SW 1271 (cell line): ENCODE results near the gene ZNF385C.
"Not testable (repeated sequence)": the region's sequence is repeated elsewhere in the genome, so short reads cannot be mapped to it uniquely, and the experiment has no call there.

Source experiments
- DNase-seq, 2 experiments: peaks; one replicate each; lab custom pipeline; 2025; lab: John Stamatoyannopoulos, UW

ZNF385C gene

GRCh38 chr17:42019509-42020404 lies 78.5 kb downstream of the ZNF385C start, which contains the start of gene NKIRAS2:
Gene NKIRAS2, plus strand, starts transcription at chr17:42020090. Its CDS starts 1,488 bp downstream, at chr17:42021578.
- DNase-seq, result peak; percentile 68 to 88

DNA sequence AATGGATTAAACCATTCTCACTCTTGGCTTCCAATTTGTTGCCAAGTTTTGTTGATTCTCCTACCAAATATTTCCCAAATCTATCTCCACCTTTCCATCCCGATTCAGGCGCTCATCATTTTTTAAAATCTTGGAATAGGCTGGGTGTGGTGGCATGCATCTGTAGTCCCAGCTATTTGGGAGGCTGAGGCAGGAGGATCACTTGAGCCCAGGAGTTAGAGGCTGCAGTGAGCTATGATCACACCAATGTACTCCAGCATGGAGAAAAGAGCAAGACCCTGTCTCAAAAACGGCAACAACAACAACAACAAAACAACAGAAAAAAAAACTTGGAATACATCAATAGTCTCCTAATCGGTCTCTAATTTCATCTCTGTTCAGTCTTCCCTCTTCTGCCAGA lies 79.3 kb downstream of the ZNF385C start:
- DNase-seq, result no peak

GRCh38 chr17:42018339-42018738 lies 79.9 kb downstream of the ZNF385C start:
- no peak for DNase-seq

DNA sequence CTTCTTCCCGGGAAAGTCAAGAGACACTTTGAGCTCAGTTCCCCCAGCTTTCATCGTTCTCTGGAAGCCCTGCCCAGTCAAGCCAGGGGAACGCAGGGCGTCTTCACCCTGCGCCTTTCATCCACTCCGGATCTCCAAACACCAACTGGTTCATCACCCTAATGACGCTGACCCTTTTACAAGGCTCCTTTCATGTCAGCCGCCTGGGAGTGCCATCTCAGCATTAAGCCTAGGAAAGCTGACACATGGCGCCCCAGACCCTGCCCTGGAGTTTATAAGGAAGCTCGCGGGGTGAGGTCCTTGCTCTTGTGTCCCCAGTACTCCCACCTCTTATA lies 80.4 kb downstream of the ZNF385C start:
- no peak for DNase-seq

- DNase-seq, result peak; percentile 83 to 90
Measured at GRCh38 chr17:42016941-42017865, 81.1 kb downstream of the ZNF385C start, which contains the start of gene DNAJC7. Gene DNAJC7, minus strand, starts transcription at chr17:42017439. Its CDS starts 23 bp downstream, at chr17:42017416.

DNA sequence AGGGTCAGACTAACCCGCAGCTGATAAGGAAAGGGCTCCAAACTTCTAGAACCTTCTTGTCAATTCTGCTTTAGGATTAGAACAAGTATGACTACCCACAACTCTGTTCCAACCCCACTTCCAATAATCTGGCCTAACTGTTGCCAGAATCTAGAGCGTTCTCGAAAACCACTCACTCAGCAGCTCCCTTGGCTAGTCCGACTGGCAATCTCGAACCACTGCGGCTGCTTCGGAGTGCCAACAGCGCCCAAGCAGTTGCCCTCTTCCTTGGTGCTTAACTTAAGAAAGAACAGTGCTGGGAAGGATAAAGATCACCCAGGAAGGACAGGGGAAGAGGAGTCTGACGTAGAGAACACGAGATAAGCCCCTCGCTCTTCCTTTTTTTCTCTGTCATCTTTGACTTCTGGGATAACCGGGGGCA lies 81.9 kb downstream of the ZNF385C start:
- no peak for DNase-seq

DNA sequence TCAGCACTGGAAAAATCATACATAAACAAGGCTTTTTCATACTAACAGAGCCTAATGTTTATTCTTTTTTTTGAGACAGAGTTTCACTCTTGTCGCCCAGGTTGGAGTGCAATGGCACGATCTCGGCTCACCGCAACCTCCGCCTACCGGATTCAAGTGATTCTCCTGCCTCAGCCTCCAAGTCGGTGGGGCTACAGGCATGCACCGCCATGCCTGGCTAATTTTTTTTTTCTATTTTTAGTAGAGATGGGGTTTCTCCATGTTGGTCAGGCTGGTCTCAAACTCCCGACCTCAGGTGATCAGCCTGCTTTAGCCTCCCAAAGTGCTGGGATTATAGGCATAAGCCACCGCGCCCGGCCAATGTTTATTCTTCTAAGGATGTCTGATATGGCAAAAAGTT lies 84.5 kb downstream of the ZNF385C start:
- DNase-seq, result not testable (repeated sequence)

DNA sequence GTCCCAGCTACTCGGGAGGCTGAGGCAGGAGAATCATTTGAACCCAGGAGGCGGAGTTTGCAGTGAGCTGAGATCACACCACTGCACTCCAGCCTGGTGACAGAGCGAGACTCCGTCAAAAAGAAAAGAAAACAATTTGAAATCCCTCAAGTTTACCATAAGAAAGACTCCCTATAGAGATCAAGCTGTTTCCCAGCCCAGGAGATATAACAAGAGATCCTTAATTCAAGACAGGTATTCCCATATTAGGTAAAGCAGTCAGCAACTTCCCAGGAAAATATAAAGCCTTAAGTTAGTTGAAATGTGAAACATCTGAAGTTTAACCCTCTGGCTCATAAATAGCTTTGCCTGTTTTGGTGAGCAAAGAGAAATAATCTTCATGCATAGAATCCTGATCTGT lies 85.9 kb downstream of the ZNF385C start:
- not testable (repeated sequence) for DNase-seq

- DNase-seq, result peak; percentile 23 to 38
Measured at GRCh38 chr17:42010898-42011516, 87.3 kb downstream of the ZNF385C start.

DNA sequence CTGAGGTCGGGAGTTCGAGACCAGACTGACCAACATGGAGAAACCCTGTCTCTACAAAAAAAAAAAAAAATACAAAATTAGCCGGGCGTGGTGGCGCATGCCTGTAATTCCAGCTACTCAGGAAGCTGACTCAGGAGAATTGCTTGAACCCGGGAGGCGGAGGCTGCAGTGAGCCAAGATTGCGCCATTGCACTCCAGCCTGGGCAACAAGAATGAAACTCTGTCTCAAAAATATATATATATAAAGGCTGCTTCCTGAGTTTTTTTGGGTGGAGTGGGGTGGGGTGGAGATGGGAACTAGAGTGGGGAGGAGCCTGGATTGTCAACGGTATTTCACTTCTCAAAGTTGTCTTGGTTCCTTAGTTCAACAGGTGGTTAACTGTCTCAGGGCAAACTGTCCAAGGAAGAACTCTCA lies 88.0 kb downstream of the ZNF385C start:
- peak; percentile 12 to 50 for DNase-seq

DNA sequence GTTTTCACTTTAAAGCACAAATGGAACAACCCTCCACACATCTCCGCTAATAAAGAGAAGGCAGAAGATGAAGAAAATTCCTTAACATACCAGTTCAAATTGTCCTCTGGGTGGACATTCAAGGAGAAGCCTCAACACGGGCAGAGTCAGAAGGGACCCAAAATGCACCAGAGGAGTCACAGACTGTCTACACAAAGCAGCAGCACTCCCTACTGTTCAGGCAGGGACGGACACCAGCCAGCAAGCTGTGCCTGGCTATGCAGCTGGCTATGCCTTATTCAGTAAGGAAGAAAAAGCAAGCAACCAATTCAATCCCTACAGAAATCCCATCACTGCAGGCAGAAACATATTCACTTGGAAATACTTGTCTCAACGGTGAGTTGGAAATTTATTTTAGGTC lies 89.1 kb downstream of the ZNF385C start:
- no peak for DNase-seq

GRCh38 chr17:42005166-42005565 lies 93.1 kb downstream of the ZNF385C start:
- DNase-seq, result no peak

DNA sequence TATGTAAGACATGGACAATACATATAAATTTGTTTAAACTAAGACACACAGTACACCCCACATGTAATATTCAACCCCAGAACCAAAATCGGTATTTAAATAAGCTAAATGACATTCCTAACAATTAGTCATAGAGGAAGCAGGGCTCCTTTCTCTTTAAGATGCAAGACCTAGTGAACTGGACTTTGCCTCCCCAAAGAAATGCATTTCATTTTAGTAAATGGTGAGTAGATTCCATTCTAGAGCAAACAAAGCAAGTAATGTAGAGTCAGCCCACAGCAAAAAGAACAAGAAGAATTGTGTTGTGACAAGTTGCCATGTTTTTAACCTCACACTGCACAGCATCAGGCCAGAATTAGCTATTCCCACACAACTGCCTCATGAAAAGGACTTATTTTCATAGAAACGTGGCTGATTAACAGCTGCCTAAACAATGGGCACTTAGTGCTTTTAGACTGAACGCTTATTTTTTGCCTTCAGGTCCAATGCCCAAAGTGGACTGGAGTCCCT lies 95.4 kb downstream of the ZNF385C start:
- no peak for DNase-seq

DNA sequence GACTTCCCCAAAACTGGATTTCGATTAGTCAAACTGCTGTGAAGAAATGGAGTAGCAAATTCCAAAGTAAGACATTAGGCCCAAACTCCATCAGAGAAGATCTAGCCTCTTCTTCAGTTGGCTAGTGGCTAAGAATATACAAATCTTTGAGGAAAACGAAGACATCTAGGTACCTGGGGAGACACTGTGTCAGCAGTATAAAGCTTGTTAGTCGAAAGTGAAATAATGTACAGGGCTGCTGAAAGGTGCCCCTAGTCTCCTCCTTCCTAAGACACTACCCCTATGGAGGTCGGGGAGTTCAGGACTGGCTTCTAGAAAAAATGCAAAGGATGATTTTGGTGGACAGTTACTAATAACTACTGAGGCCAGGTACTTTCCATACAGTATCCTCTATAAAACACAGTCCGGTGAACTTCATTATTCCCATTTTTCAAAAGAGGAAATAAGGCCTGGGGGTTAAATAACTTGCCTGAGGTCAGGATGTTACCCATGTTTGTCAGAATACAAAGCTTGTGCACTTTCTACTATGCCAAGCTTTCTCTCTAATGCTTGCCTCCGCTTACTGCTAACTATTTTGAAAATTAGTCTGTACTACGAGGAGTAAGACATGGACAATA lies 96.0 kb downstream of the ZNF385C start:
- DNase-seq, result no peak

DNA sequence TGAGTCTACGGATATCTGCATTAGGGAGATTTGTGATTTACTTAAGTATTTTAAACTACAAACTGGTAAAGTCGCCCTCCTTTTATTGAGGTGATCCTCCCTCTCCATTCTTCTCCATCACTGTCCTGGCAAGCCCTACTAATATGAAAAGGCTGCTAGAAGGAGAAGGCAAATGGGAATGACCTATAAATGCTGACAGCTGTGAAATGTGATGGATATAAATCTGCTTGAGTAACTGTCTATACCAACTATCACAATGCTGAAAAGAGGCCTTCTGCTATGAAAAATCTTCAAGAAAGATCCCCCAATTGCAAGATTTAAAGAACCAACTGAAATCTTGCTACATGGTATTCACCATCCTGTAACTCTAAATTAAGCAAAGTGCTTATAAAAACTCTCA lies 96.5 kb downstream of the ZNF385C start:
- no peak for DNase-seq

GRCh38 chr17:42000413-42001133 lies 97.7 kb downstream of the ZNF385C start:
- no peak for DNase-seq

DNA sequence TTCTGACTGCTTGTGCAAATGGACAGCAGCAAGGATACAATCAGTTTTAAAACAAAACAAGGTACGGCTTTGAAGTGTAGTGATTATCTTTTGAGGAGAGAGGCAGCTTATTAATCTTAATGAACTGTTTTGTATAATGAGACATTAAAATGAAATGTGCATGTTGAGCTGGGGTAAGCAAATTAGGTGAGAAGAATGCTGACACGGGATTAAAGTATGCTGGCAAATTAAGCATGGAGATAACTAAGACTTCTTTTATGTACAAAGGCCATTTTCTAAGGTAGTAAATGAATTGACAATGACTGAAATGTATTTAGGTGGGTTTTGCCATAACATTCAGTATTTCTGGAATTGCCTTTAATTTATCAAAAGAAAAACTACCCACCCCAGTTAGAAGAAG lies 99.8 kb downstream of the ZNF385C start:
- no peak for DNase-seq

GRCh38 chr17:41996855-41997164 lies 101.5 kb downstream of the ZNF385C start:
- no peak for DNase-seq

DNA sequence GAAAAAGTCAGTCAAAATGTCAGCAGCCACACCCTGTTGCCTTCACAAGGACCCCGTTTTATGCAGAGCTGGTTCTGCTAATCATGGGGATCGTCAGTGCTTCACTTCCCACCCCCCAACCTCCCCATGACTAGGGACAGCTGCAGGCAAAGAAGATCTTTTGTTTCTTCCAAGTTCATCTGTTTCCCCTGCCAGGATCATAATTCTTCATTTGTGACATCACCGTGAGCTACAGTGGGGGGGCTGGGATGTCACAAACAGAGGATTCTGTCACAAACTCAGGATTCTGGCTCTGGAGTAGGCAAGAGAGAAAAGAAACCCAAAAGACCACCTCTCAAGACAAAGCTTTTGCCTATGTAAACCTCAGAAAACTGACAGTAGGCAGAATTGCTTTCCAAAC lies 105.7 kb downstream of the ZNF385C start:
- no peak for DNase-seq

- no peak for DNase-seq
Measured at GRCh38 chr17:41989702-41990419, 108.4 kb downstream of the ZNF385C start.
